Measurements from ENCODE around the gene KLF18. TPM values are rescaled to one million over a fixed set of nuclear protein-coding genes. Genes with fewer than 3 reads are reported as not detected.
"Not testable (repeated sequence)": the region's sequence is repeated elsewhere in the genome, so short reads cannot be mapped to it uniquely, and the experiment has no call there.

KLF18 gene
- total RNA-seq, 1 donor from 2014 or later, result not detected

GRCh38 chr1:44129616-44130500 is 11.6 kb downstream of the KLF18 start:
- DNase-seq (no peak), ATAC-seq (no peak)
- intact Hi-C loops (cut with micrococcal nuclease), result no loop called here

GRCh38 chr1:44120398-44120949 is 21.0 kb downstream of the KLF18 start:
- DNase-seq, result no peak
- ATAC-seq, result no peak
- intact Hi-C loops (cut with micrococcal nuclease), result no loop called here

- DNase-seq (no peak), ATAC-seq (no peak)
- intact Hi-C loops (cut with micrococcal nuclease), result no loop called here
These were observed 21.9 kb downstream of the KLF18 start for GRCh38 chr1:44119525-44119924.

GRCh38 chr1:44118682-44119081 is 22.7 kb downstream of the KLF18 start, which contains the start of gene KLF17:
Gene KLF17 (plus strand): TSS chr1:44118821. CDS start chr1:44118908, 87 bp downstream.
- ATAC-seq (no peak), DNase-seq (no peak)
- intact Hi-C loops (cut with micrococcal nuclease), result no loop called here

- ATAC-seq; intact Hi-C loops (cut with micrococcal nuclease); DNase-seq: not testable (repeated sequence)
These were observed 24.2 kb downstream of the KLF18 start for GRCh38 chr1:44117272-44117671.

DNA sequence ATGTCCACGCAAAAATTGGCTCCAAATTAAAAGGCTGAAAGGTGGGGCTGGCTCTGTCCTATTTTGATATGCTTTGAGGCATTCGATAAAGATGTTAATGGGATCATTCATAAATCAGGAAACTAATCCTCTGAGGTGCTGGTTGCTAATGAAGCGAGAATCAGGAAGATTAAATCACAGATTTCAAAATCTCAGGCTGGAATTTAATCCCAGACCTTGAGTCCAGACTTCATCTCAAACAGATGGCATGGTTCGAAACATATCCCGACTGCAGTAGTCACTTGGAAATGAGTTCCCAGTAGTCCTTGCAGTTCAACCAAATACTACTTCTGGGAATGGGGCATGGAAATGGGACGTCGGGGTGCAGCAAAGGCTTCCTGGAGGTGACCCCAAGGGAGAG is 27.3 kb downstream of the KLF18 start:
- intact Hi-C loops (cut with micrococcal nuclease), result no loop called here
- no peak for DNase-seq
- no peak for ATAC-seq

GRCh38 chr1:44113095-44113609 is 28.3 kb downstream of the KLF18 start:
- DNase-seq, result no peak
- no peak for ATAC-seq
- intact Hi-C loops (cut with micrococcal nuclease), result no loop called here

DNA sequence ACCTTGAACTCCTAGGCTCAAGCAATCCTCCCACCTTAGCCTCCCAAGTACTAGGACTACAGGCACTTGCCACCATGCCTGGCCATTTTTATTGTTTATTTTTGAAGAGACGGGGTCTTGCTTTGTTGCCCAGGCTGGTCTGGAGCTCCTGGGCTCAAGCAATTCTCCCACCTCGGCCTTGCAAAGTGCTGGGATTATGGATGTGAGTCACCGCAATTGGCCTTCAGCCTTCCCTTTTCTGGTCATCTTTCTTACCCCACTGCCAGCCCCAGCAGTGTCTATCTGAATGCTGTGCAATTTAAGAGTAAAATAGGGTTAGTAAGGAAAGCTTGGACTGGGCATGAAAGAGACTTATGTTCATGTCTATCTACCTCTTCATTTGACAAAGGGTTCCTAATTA is 28.9 kb downstream of the KLF18 start:
- intact Hi-C loops (cut with micrococcal nuclease), result no loop called here
- ATAC-seq, result no peak
- no peak for DNase-seq

DNA sequence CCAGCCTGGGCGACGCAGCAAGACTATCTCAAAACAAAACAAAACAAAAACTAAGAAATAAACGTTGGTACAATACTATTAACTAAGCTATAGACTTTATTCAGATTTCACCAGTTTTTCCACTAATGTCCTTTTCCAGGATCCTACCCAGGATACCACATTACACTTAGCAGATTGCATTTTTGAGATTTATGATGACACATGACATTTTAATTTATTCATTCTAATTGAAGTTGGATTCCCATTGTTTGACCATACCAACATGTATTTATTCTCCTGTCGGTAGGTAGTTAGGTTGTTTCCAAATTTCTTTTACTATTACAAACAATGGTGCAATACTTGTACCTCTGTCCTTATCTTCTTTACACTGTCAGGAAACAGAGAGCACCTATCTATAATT is 29.6 kb downstream of the KLF18 start:
- ATAC-seq, result no peak
- intact Hi-C loops (cut with micrococcal nuclease), result no loop called here
- DNase-seq, result no peak

DNA sequence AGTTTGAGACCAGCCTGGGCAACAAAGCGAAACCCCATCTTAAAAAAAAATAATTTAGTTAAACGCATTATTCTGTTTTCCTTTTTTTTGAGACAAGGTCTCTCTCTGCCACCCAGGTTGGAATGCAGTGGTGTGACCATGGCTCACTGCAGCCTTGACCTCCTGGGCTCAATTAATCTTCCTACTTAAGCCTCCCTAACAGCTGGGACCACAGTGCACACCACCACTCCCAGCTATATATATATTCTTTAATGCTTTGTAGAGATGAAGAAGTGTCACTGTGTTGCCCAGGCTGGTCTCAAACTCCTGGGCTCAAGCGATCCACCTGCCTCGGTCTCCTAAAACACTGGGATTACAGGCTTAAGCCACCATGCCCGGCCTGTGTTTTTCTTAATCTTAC is 30.5 kb downstream of the KLF18 start:
- intact Hi-C loops (cut with micrococcal nuclease), result no loop called here

DNA sequence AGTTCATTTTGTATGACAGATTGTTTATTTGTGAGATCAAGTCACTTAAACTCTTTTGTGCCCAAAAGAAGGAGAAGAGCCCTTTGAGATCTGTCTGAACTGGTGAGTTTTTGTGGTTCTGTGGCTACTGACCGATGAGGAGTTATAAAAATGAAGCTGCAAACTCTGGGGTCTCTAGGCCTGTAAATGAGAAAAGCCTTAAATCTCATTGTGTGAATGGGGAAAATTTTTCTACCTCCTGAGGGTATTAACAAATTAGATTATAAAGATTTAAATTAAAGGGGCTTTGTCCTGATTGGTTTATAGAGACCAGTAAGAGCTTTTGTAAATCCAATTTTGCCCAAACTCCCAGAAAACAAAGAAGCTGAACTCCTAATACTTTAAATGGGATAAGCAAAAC is 32.5 kb downstream of the KLF18 start:
- ATAC-seq, result no peak
- no peak for DNase-seq
- intact Hi-C loops (cut with micrococcal nuclease), result no loop called here

More for the DNA sequence above, 30.5 kb downstream of the KLF18 start:
- no peak for DNase-seq
- no peak for ATAC-seq

DNA sequence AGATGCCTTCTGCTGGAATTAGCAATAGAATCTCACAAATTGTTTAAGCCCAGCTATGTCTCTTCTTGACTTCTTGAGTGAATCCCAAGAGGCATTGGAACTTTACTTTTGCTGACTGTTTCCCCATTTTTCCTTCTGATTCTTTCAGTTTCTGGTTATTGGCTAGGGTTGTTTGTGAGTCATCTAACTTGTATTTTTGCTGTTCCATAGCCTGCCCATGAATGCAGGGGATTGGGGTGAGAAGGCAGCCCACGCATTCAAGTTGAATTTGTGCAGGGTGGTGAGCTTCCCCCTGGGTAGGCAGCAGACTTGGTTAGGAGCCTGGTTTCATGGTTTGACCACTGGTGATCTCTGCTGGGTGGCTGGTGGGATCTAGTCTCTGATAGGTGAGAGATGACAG is 33.2 kb downstream of the KLF18 start:
- intact Hi-C loops (cut with micrococcal nuclease), result no loop called here
- DNase-seq (no peak), ATAC-seq (no peak)

DNA sequence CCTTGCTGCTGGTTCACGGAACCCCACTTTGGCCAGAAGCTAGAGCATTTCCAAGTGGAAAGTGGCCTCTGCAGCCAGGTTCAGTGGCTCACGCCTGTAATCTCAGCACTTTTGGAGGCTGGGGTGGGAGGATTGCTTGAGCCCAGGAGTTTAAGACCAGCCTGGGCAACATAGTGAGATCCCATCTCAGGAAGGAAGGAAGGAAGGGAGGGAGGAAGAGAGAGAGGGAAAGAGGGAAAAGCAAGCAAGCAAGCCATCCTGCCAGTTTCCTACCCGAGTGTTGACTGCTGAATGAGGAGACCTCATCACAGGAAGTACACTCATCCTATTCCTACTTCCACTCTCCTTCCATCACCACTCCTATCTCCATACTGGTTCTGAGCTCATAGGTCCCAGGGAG is 35.6 kb downstream of the KLF18 start:
- intact Hi-C loops (cut with micrococcal nuclease), result no loop called here
- DNase-seq, result no peak
- ATAC-seq, result no peak

DNA sequence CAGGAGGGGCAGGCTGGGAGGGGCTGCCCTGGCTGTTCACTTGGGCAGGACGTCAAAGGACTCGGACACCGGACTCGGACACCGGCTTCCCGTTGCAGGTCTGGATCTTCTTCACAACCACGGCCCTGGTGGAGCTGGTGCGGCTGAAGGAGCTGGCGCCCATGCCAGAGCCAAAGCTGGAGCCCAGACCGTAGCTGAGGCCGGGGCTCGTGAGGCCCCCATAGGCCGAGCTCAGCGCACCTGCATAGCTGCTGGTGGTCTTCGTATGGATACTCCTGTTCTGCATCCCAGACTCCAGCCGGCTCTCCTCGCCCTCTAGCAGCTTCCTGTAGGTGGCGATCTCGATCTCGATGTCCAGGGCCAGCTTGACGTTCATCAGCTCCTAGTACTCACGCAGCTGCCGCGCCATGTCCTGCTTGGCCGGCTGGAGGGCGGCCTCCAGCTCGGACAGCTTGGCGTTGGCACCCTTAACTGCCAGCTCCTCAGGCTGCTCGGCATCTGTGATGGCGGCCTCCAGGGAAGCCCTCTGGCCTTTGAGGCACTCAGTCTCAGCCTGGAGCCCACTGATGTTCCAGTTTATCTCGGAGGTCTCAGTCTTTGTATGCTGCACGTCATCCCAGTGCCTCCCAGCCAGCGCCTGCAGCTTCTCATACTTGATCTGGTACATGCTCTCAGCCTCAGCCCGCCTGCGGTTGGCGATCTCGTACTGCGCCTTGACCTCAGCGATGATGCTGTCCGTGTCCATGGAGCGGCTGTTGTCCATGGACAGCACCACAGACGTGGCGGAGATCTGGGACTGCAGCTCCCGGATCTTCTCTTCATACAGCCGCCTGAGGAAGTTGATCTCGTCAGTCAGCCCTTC is 37.9 kb downstream of the KLF18 start:
- intact Hi-C loops (cut with micrococcal nuclease), result no loop called here
- DNase-seq, result no peak
- ATAC-seq, result no peak

GRCh38 chr1:44101328-44101727 is 40.1 kb downstream of the KLF18 start:
- no peak for ATAC-seq
- DNase-seq, result no peak
- intact Hi-C loops (cut with micrococcal nuclease), result no loop called here

- no peak for DNase-seq
- intact Hi-C loops (cut with micrococcal nuclease), result no loop called here
- ATAC-seq, result no peak
These were observed 41.1 kb downstream of the KLF18 start for GRCh38 chr1:44100183-44100868.

GRCh38 chr1:44094047-44094446 is 47.4 kb downstream of the KLF18 start:
- no peak for DNase-seq

DNA sequence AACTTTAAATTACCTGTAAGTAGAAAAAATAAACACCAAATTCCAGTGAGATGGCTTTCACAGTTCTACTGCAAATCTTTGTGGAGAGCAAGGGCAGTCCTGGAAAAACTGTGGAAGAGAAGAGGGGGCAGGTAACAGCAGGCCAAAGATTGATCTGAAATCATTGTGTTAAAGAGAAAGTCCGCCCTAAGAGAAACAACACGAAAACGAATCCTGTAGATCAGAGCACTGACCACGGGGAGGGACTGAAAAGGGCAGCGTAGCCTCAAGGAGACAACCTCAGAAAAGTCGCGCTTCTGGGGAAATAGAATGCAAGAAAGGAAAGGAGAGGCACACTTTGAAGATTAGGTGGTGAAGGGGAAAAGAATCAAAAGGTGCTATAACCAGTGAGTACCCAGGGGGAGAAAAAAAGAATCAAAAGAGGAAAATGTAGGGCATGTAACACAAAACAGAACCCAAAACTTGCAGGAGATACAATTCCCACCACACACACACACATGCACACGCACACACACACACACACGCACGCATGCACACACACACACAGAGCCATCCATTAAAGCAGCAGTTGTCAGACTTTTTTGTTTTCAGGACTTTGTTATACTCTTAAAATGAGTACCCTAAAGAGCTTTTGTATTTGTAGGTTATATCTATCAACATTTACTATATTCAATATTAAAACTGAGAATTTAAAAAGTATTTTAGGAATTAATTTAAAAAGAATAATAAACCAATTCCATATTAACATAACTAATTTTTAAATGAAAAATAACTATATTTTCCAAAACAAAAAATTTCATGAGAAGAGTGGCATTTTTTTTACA is 50.8 kb downstream of the KLF18 start:
- DNase-seq (no peak), ATAC-seq (no peak)
- intact Hi-C loops (cut with micrococcal nuclease), result no loop called here

More at GRCh38 chr1:44094047-44094446, 47.4 kb downstream of the KLF18 start:
- intact Hi-C loops (cut with micrococcal nuclease), result no loop called here
- no peak for ATAC-seq
